Peyer's patch (tissue), 4 donors: Measurements from ENCODE around the gene OR2Z1. TPM values are rescaled to one million over a fixed set of nuclear protein-coding genes. Genes with fewer than 3 reads are reported as not detected.

ENCODE experiments used
- DNase-seq, 3 donors: peaks; one replicate each; pipeline ENCODE4 v3.0.0-alpha.2; 2017 to 2019
- H3K27ac ChIP-seq, 4 donors: fragments of 200-600 bp; sonication (generic); one replicate each; pipeline ENCODE4 v1.5.1; 2016 to 2019
- H3K27me3 ChIP-seq, 2 donors: fragments of 200-600 bp; sonication (generic); one replicate each; pipeline ENCODE4 v1.5.1; 2019
- H3K36me3 ChIP-seq, 3 donors: fragments of 200-600 bp; sonication (generic); one replicate each; pipeline ENCODE4 v1.5.1; 2016 to 2019
- H3K4me1 ChIP-seq, 4 donors: fragments of 200-600 bp; sonication (generic); one replicate each; pipeline ENCODE4 v1.5.1; 2016 to 2019
- H3K4me3 ChIP-seq, 4 donors: fragments of 200-600 bp; sonication (generic); 1 replicate in 3 of 4; 2 replicates in 1 of 4; pipeline ENCODE4 v1.5.1; 2016 to 2019; ENCODE audit warnings: mild to moderate bottlenecking in 1 of 4
- H3K9me3 ChIP-seq, 4 donors: fragments of 200-600 bp; sonication (generic); one replicate each; pipeline ENCODE4 v1.5.1; 2016 to 2019; ENCODE audit warnings: mild to moderate bottlenecking in 1 of 4
- CTCF ChIP-seq, 6 experiments: fragments of 450-650 bp in 4 of 6; fragments of 200-600 bp in 2 of 6; sonication (generic) in 1 of 6; IDR thresholded peaks; one replicate each; pipeline ENCODE4 v1.5.1; 2017 to 2019; ENCODE audit warnings: antibody characterized with exemption in 6 of 6, mild to moderate bottlenecking in 3 of 6, moderate library complexity in 1 of 6
- POLR2A ChIP-seq, 2 donors: fragments of 450-650 bp; IDR thresholded peaks; one replicate each; pipeline ENCODE4 v1.5.1; 2017; ENCODE audit warnings: antibody characterized with exemption in 2 of 2, mild to moderate bottlenecking in 2 of 2, moderate library complexity in 2 of 2
- total RNA-seq, 4 donors: library from RNA; depleted of rRNA; stranded (reverse); fragments of >200 nt; gene quantifications; one replicate each; pipeline ENCODE4 v1.1.0, GENCODE V29; 2016

The OR2Z1 gene
- total RNA-seq, 4 donors from 2014 or later: not detected

GRCh38 chr19:8690753-8691539 is 30.5 kb upstream of the OR2Z1 start:
- Histone ChIP-seq H3K36me3 (no peaks in the 10 kb centered on the region), H3K27me3 (no peaks in the 10 kb centered on the region), H3K27ac (no peak overlapping the region), H3K4me1 (no peaks in the 10 kb centered on the region), H3K4me3 (no peak overlapping the region), H3K9me3 (no peaks in the 10 kb centered on the region)
- no peak for TF ChIP-seq POLR2A (IDR thresholded peaks at IDR 0.05)
- no peak for TF ChIP-seq CTCF (IDR thresholded peaks at IDR 0.05)
- DNase-seq: no peak

GRCh38 chr19:8695501-8695900 is 25.9 kb upstream of the OR2Z1 start:
- no peak for TF ChIP-seq POLR2A (IDR thresholded peaks at IDR 0.05)
- TF ChIP-seq CTCF (IDR thresholded peaks at IDR 0.05): no peak
- H3K27ac ChIP-seq: no peak overlapping the region
- no peaks in the 10 kb centered on the region for H3K4me1 ChIP-seq
- H3K9me3 ChIP-seq: no peaks in the 10 kb centered on the region
- no peak overlapping the region for H3K4me3 ChIP-seq
- DNase-seq: no peak
- no peaks in the 10 kb centered on the region for H3K27me3 ChIP-seq
- H3K36me3 ChIP-seq: no peaks in the 10 kb centered on the region

- no peak for DNase-seq
- H3K27ac ChIP-seq: no peak overlapping the region
- no peaks in the 10 kb centered on the region for H3K27me3 ChIP-seq
- H3K4me3 ChIP-seq: no peak overlapping the region
- no peaks in the 10 kb centered on the region for H3K9me3 ChIP-seq
- H3K4me1 ChIP-seq: no peaks in the 10 kb centered on the region
- no peaks in the 10 kb centered on the region for H3K36me3 ChIP-seq
- TF ChIP-seq CTCF (IDR thresholded peaks at IDR 0.05) (no peak), POLR2A (IDR thresholded peaks at IDR 0.05) (no peak)
Observed at GRCh38 chr19:8695911-8696310, 25.5 kb upstream of the OR2Z1 start.

GRCh38 chr19:8696993-8697392 is 24.4 kb upstream of the OR2Z1 start:
- TF ChIP-seq CTCF (IDR thresholded peaks at IDR 0.05): no peak
- no peak for TF ChIP-seq POLR2A (IDR thresholded peaks at IDR 0.05)
- no peak overlapping the region for H3K4me3 ChIP-seq
- no peak for DNase-seq
- no peaks in the 10 kb centered on the region for H3K36me3 ChIP-seq
- no peak overlapping the region for H3K27ac ChIP-seq
- no peaks in the 10 kb centered on the region for H3K9me3 ChIP-seq
- no peaks in the 10 kb centered on the region for H3K27me3 ChIP-seq
- no peaks in the 10 kb centered on the region for H3K4me1 ChIP-seq

- TF ChIP-seq POLR2A (IDR thresholded peaks at IDR 0.05) (no peak), CTCF (IDR thresholded peaks at IDR 0.05) (no peak)
- Histone ChIP-seq H3K27me3 (no peaks in the 10 kb centered on the region), H3K27ac (no peak overlapping the region), H3K4me1 (no peaks in the 10 kb centered on the region), H3K36me3 (no peaks in the 10 kb centered on the region), H3K4me3 (no peak overlapping the region), H3K9me3 (no peaks in the 10 kb centered on the region)
- DNase-seq: no peak
Observed at GRCh38 chr19:8697671-8698432, 23.6 kb upstream of the OR2Z1 start.
